HepG2 (cell line): Measurements from ENCODE around the gene SPAG9. TPM values are rescaled to one million over a fixed set of nuclear protein-coding genes. Genes with fewer than 3 reads are reported as not detected.
A peak's percentile ranks its signal among the peaks of the same experiment; 100 is the strongest.

Experiments used
- DNMT1 ChIP-seq: sonication (generic); formaldehyde crosslinking; IDR thresholded peaks from 2 replicates; pipeline ENCODE4 v1.5.1; 2020; ENCODE audit warnings: mild to moderate bottlenecking, missing genetic modification reagents
- HMGA1 ChIP-seq: sonication (generic); formaldehyde crosslinking; conservative IDR thresholded peaks from 2 replicates; pipeline ENCODE4 v1.4.0; 2020; ENCODE audit warnings: missing genetic modification reagents
- ISL2 ChIP-seq: sonication (generic); formaldehyde crosslinking; IDR thresholded peaks from 2 replicates; pipeline ENCODE4 v1.5.0; 2020; ENCODE audit warnings: missing genetic modification reagents
- SNRNP70 ChIP-seq: fragments of 200-400 bp; formaldehyde crosslinking; IDR thresholded peaks from 2 replicates; pipeline ENCODE4 v1.6.1; 2017; ENCODE audit warnings: mild to moderate bottlenecking, low read depth, low read length, moderate library complexity
- UBTF ChIP-seq: sonication (generic); formaldehyde crosslinking; IDR thresholded peaks from 2 replicates; pipeline ENCODE4 v1.4.0; 2020; ENCODE audit warnings: mild to moderate bottlenecking, missing genetic modification reagents
- ZNF441 ChIP-seq: sonication (generic); formaldehyde crosslinking; IDR thresholded peaks from 2 replicates; pipeline ENCODE4 v1.7.0; 2021; ENCODE audit warnings: missing genetic modification reagents, borderline replicate concordance
- ZNF546 ChIP-seq: sonication (generic); formaldehyde crosslinking; conservative IDR thresholded peaks from 2 replicates; pipeline ENCODE4 v1.8.1; 2023; ENCODE audit warnings: mild to moderate bottlenecking, missing genetic modification reagents
- polyA plus RNA-seq, 8 experiments: library from polyadenylated mRNA; depleted of rRNA in 3 of 8; stranded (reverse) in 7 of 8; unstranded in 1 of 8; fragments of >200 nt; fragmentation: Illumina TruSeq in 4 of 8; extraction: Trizol in 4 of 8; gene quantifications; 2 replicates each; pipeline versions ENCODE4 v1.2.1 to v1.2.3, GENCODE V29; 2011 to 2016; ENCODE audit warnings: low read depth in 4 of 8, missing spikeins in 1 of 8, mixed read lengths in 1 of 8; ENCODE audit not compliant: insufficient read depth in 1 of 8
- total RNA-seq, 5 experiments: library from RNA; depleted of rRNA; stranded (reverse); fragments of >200 nt; fragmentation: Illumina TruSeq; extraction: Trizol; gene quantifications; 2 replicates each; pipeline ENCODE4 v1.2.3, GENCODE V29; 2016; ENCODE audit warnings: low read depth in 1 of 5
- TF ChIP-seq, protein P1 (sequence below), 2 experiments: fragments of 450-650 bp in 1 of 2; sonication (generic) in 1 of 2; formaldehyde crosslinking in 1 of 2; IDR thresholded peaks; 2 replicates each; pipeline versions ENCODE4 v1.6.1 to v1.8.0; 2016 to 2022; ENCODE audit warnings: antibody characterized with exemption in 1 of 2, mild to moderate bottlenecking in 1 of 2, missing genetic modification reagents in 1 of 2
- TF ChIP-seq, protein P2 (sequence below): sonication (generic); formaldehyde crosslinking; IDR thresholded peaks from 2 replicates; pipeline ENCODE4 v1.4.0; 2020; ENCODE audit warnings: mild to moderate bottlenecking, missing genetic modification reagents
- TF ChIP-seq, protein P3 (sequence below): IDR thresholded peaks from 2 replicates; pipeline ENCODE4 v1.6.1; 2016; ENCODE audit warnings: missing compliant biosample characterization, missing genetic modification reagents, borderline replicate concordance

Gene SPAG9
- total and polyA plus RNA-seq, 2 of the 13 experiments (the other 11 are each of a cell fraction or from before 2014, with no cell fraction given) = 43.2 to 78.6 TPM

- TF ChIP-seq, protein P1, sequence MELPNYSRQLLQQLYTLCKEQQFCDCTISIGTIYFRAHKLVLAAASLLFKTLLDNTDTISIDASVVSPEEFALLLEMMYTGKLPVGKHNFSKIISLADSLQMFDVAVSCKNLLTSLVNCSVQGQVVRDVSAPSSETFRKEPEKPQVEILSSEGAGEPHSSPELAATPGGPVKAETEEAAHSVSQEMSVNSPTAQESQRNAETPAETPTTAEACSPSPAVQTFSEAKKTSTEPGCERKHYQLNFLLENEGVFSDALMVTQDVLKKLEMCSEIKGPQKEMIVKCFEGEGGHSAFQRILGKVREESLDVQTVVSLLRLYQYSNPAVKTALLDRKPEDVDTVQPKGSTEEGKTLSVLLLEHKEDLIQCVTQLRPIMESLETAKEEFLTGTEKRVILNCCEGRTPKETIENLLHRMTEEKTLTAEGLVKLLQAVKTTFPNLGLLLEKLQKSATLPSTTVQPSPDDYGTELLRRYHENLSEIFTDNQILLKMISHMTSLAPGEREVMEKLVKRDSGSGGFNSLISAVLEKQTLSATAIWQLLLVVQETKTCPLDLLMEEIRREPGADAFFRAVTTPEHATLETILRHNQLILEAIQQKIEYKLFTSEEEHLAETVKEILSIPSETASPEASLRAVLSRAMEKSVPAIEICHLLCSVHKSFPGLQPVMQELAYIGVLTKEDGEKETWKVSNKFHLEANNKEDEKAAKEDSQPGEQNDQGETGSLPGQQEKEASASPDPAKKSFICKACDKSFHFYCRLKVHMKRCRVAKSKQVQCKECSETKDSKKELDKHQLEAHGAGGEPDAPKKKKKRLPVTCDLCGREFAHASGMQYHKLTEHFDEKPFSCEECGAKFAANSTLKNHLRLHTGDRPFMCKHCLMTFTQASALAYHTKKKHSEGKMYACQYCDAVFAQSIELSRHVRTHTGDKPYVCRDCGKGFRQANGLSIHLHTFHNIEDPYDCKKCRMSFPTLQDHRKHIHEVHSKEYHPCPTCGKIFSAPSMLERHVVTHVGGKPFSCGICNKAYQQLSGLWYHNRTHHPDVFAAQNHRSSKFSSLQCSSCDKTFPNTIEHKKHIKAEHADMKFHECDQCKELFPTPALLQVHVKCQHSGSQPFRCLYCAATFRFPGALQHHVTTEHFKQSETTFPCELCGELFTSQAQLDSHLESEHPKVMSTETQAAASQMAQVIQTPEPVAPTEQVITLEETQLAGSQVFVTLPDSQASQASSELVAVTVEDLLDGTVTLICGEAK (IDR thresholded peaks at IDR 0.05) = peak; percentile 99
- TF ChIP-seq, protein P1 (CRISPR knock-in tag; IDR thresholded peaks at IDR 0.05) = peak; percentile 92
- TF ChIP-seq SNRNP70 (no peak), HMGA1 (CRISPR knock-in tag) (no peak), DNMT1 (CRISPR knock-in tag) (peak; percentile 98; the same call in 1 of the 2 replicates), ISL2 (CRISPR knock-in tag) (peak; percentile 95), ZNF441 (CRISPR knock-in tag) (peak; percentile 91; the same call in 1 of the 2 replicates), UBTF (peak; percentile 96), ZNF546 (CRISPR knock-in tag) (peak; percentile 73; the same call in 1 of the 2 replicates)
- TF ChIP-seq, protein P2, sequence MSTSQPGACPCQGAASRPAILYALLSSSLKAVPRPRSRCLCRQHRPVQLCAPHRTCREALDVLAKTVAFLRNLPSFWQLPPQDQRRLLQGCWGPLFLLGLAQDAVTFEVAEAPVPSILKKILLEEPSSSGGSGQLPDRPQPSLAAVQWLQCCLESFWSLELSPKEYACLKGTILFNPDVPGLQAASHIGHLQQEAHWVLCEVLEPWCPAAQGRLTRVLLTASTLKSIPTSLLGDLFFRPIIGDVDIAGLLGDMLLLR = peak; percentile 100
- TF ChIP-seq, protein P3, sequence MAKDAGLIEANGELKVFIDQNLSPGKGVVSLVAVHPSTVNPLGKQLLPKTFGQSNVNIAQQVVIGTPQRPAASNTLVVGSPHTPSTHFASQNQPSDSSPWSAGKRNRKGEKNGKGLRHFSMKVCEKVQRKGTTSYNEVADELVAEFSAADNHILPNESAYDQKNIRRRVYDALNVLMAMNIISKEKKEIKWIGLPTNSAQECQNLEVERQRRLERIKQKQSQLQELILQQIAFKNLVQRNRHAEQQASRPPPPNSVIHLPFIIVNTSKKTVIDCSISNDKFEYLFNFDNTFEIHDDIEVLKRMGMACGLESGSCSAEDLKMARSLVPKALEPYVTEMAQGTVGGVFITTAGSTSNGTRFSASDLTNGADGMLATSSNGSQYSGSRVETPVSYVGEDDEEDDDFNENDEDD (CRISPR knock-in tag) = peak; percentile 88
These were observed 32.8 kb upstream of the SPAG9 start, which contains the start of gene NME1 (continued) for GRCh38 chr17:51153210-51154072.
